Endothelial cell of umbilical vein (primary cell): ENCODE data around the gene HPX. TPM values are rescaled to one million over a fixed set of nuclear protein-coding genes. Genes with fewer than 3 reads are reported as not detected.

ENCODE experiments used
- Bru-seq: library from RNA; stranded (reverse); fragments of 400-500 nt; gene quantifications from one replicate; lab custom pipeline; 2021; lab: Mats Ljungman, UMichigan
- BruChase-seq, 2 experiments: library from RNA; stranded (reverse); fragments of 400-500 nt; gene quantifications; one replicate each; lab custom pipeline; 2021; lab: Mats Ljungman, UMichigan
- BruUV-seq: library from RNA; stranded (reverse); fragments of 400-500 nt; replicated peaks from 2 replicates; lab custom pipeline; 2021; lab: Mats Ljungman, UMichigan
- CTCF ChIA-PET: fragments of 300-600, 350-600 bp; sonication (Branson Sonifier 250); formaldehyde crosslinking; loops from one replicate; lab custom pipeline; 2021; ENCODE audit warnings: antibody characterized with exemption, inconsistent platforms; lab: Charles Lee
- POLR2A ChIA-PET: fragments of 300-600, 350-600 bp; sonication (Branson Sonifier 250); formaldehyde crosslinking; loops from one replicate; lab custom pipeline; 2021; ENCODE audit warnings: antibody characterized with exemption, inconsistent platforms; lab: Charles Lee
- DNase-seq: peaks from one replicate; pipeline ENCODE4 v3.0.0-alpha.2; 2011; ENCODE audit warnings: low read depth, low spot score
- FAIRE-seq: peaks from 2 replicates; lab custom pipeline; 2011; peaks lifted over from hg19 to GRCh38; lab: Jason Lieb, UNC
- H2AFZ ChIP-seq: 2 replicates; pipeline ENCODE4 v1.6.0; 2012; ENCODE audit warnings: low read depth, low read length, control low read depth, inconsistent platforms
- H3K27ac ChIP-seq: 2 replicates; pipeline ENCODE4 v1.5.1; 2011; ENCODE audit warnings: low read depth, mild to moderate bottlenecking, control low read depth, low read length, moderate library complexity; ENCODE audit not compliant: insufficient read depth
- H3K27me3 ChIP-seq, 2 experiments: 2 replicates each; pipeline versions ENCODE4 v1.6.0 to v1.6.1; 2011; ENCODE audit warnings: low read length in 2 of 2, mixed read lengths in 1 of 2; ENCODE audit not compliant: control insufficient read depth in 2 of 2, insufficient read depth in 2 of 2
- H3K36me3 ChIP-seq, 2 experiments: 2 replicates in 1 of 2; 3 replicates in 1 of 2; pipeline ENCODE4 v1.5.1; 2011; ENCODE audit warnings: low read length in 2 of 2, mild to moderate bottlenecking in 1 of 2, moderate library complexity in 1 of 2; ENCODE audit not compliant: control insufficient read depth in 2 of 2, insufficient read depth in 2 of 2; ENCODE audit errors: extremely low read depth in 1 of 2
- H3K4me1 ChIP-seq: 3 replicates; pipeline ENCODE4 v1.5.1; 2011; ENCODE audit warnings: mild to moderate bottlenecking, low read length; ENCODE audit not compliant: control insufficient read depth, insufficient read depth; ENCODE audit errors: extremely low read depth
- H3K4me2 ChIP-seq: 2 replicates; pipeline ENCODE4 v1.6.1; 2011; ENCODE audit warnings: low read length, control low read depth, mixed read lengths; ENCODE audit not compliant: insufficient read depth
- H3K4me3 ChIP-seq, 3 experiments: fragments of 200-600 bp in 1 of 3; sonication (generic), shearing (Covaris generic) in 1 of 3; replicated peaks in 1 of 3; 2 replicates each; pipeline ENCODE4 v1.5.1; 2011 to 2016; ENCODE audit warnings: control low read depth in 3 of 3, low read length in 3 of 3, mild to moderate bottlenecking in 2 of 3, inconsistent platforms in 1 of 3, low read depth in 1 of 3, moderate library complexity in 1 of 3; ENCODE audit not compliant: insufficient read depth in 1 of 3
- H3K79me2 ChIP-seq: 2 replicates; pipeline ENCODE4 v1.6.0; 2012; ENCODE audit warnings: low read length, inconsistent platforms; ENCODE audit not compliant: control insufficient read depth, insufficient read depth
- H3K9ac ChIP-seq: replicated peaks from 2 replicates; pipeline ENCODE3; 2011; ENCODE audit warnings: low read length, control low read depth; ENCODE audit not compliant: insufficient read depth; ENCODE audit errors: extremely low read depth
- H3K9me1 ChIP-seq: replicated peaks from 3 replicates; pipeline ENCODE4 v1.6.0; 2011; ENCODE audit warnings: mild to moderate bottlenecking, low read length; ENCODE audit not compliant: control insufficient read depth, insufficient read depth; ENCODE audit errors: extremely low read depth
- H3K9me3 ChIP-seq: replicated peaks from 2 replicates; pipeline ENCODE4 v1.5.1; 2012; ENCODE audit warnings: low read length, inconsistent platforms; ENCODE audit not compliant: control insufficient read depth, insufficient read depth
- H4K20me1 ChIP-seq: replicated peaks from 2 replicates; pipeline ENCODE3; 2011; ENCODE audit warnings: mild to moderate bottlenecking, low read length; ENCODE audit not compliant: control insufficient read depth, insufficient read depth; ENCODE audit errors: extremely low read depth
- EZH2 ChIP-seq: IDR thresholded peaks from 2 replicates; pipeline ENCODE4 v1.6.1; 2012; ENCODE audit warnings: borderline replicate concordance, low read depth, mild to moderate bottlenecking, moderate library complexity, low read length, inconsistent platforms; ENCODE audit not compliant: severe bottlenecking
- FOS ChIP-seq: IDR thresholded peaks from 2 replicates; pipeline ENCODE4 v1.6.1; 2011; ENCODE audit warnings: mild to moderate bottlenecking, low read length, moderate library complexity, borderline replicate concordance; ENCODE audit not compliant: insufficient read depth
- GATA2 ChIP-seq: IDR thresholded peaks from 2 replicates; pipeline ENCODE4 v1.7.0; 2011; ENCODE audit warnings: low read depth, mild to moderate bottlenecking, moderate library complexity, mixed read lengths, low read length; ENCODE audit not compliant: insufficient read length, insufficient read depth
- JUN ChIP-seq: IDR thresholded peaks from 2 replicates; pipeline ENCODE4 v1.6.1; 2011; ENCODE audit warnings: borderline replicate concordance, low read depth; ENCODE audit not compliant: insufficient read length, insufficient read depth
- MYC ChIP-seq: IDR thresholded peaks from one replicate; pipeline ENCODE4 v1.6.1; 2011; ENCODE audit warnings: mild to moderate bottlenecking, low read depth, low read length
- POLR2A ChIP-seq: IDR thresholded peaks from 2 replicates; pipeline ENCODE4 v1.6.1; 2012; ENCODE audit warnings: low read depth, mild to moderate bottlenecking, control low read depth, low read length
- POLR2AphosphoS5 ChIP-seq: IDR thresholded peaks from 2 replicates; pipeline ENCODE4 v1.6.1; 2012; ENCODE audit warnings: low read depth, mild to moderate bottlenecking, control low read depth, low read length, moderate library complexity; ENCODE audit not compliant: insufficient read depth
- dilution Hi-C: fragments of 300-500 bp; cut with MboI; formaldehyde crosslinking; loops from one replicate; pipeline ENCODE4 v1.15.0; 2019; ENCODE audit warnings: low sequenced_read_pairs; ENCODE audit not compliant: extremely low pct_ligation_motif_present
- intact Hi-C: fragments of 100-400 bp; cut with micrococcal nuclease; formaldehyde crosslinking; loops from one replicate; pipeline ENCODE4 v1.10.0; 2022
- long read RNA-seq: library from polyadenylated mRNA; stranded (forward); transcript quantifications from one replicate; pipeline ENCODE4 v2.0.0, GENCODE V29; 2021
- polyA minus RNA-seq, 3 experiments: library from RNA; depleted of rRNA, polyadenylated mRNA; stranded (reverse); fragments of >200 nt; gene quantifications; 1 replicate in 1 of 3; 2 replicates in 2 of 3; pipeline ENCODE4 v1.2.3, GENCODE V29; 2011
- polyA plus RNA-seq, 4 experiments: library from polyadenylated mRNA; depleted of rRNA in 3 of 4; stranded (reverse) in 3 of 4; unstranded in 1 of 4; fragments of >200 nt; gene quantifications; 2 replicates each; pipeline versions ENCODE4 v1.2.1 to v1.2.3, GENCODE V29; 2011 to 2012; ENCODE audit warnings: missing spikeins in 1 of 4
- total RNA-seq: library from RNA; stranded (reverse); gene quantifications from 2 replicates; pipeline ENCODE4 v1.2.3, GENCODE V29; 2021
- TF ChIP-seq, protein P1 (sequence below): IDR thresholded peaks from 2 replicates; pipeline ENCODE4 v1.6.1; 2011; ENCODE audit not compliant: insufficient read depth, insufficient read length
- TF ChIP-seq, protein P2 (sequence below), 2 donors: IDR thresholded peaks; 1 replicate in 1 of 2; 2 replicates in 1 of 2; pipeline ENCODE4 v1.5.1; 2011; ENCODE audit warnings: low read length in 2 of 2, mild to moderate bottlenecking in 2 of 2, moderate library complexity in 2 of 2, control low read depth in 1 of 2, inconsistent platforms in 1 of 2, low read depth in 1 of 2; ENCODE audit not compliant: insufficient read depth in 1 of 2; ENCODE audit errors: extremely low read depth in 1 of 2

HPX gene, protein sequence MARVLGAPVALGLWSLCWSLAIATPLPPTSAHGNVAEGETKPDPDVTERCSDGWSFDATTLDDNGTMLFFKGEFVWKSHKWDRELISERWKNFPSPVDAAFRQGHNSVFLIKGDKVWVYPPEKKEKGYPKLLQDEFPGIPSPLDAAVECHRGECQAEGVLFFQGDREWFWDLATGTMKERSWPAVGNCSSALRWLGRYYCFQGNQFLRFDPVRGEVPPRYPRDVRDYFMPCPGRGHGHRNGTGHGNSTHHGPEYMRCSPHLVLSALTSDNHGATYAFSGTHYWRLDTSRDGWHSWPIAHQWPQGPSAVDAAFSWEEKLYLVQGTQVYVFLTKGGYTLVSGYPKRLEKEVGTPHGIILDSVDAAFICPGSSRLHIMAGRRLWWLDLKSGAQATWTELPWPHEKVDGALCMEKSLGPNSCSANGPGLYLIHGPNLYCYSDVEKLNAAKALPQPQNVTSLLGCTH
- 1.3 and 2.1 TPM in 2 replicates for total RNA-seq
- 1.5 and 1.6 TPM in 2 replicates for polyA plus RNA-seq
- 0.32 and 0.45 TPM in 2 replicates for polyA plus RNA-seq (2011; cell fraction: cytosol; rRNA removed)
- polyA plus RNA-seq (2011; cell fraction: nucleus; rRNA removed): 14.1 and 14.4 TPM in 2 replicates
- polyA plus RNA-seq (2012): 0.93 and 1.6 TPM in 2 replicates
- 1.4 and 2.5 TPM in 2 replicates for polyA minus RNA-seq
- polyA minus RNA-seq (2011; cell fraction: cytosol; rRNA and poly(A)+ RNA removed): not detected
- polyA minus RNA-seq (2011; cell fraction: nucleus; rRNA and poly(A)+ RNA removed): 7.0 and 8.2 TPM in 2 replicates
- percentile 32 among the genes with signal in this experiment for Bru-seq, nascent RNA
- BruChase-seq, experiment 1, labeled RNA remaining after a 6-hour chase: percentile 43 among the genes with signal in this experiment
- percentile 39 among the genes with signal in this experiment for BruChase-seq, experiment 2, labeled RNA remaining after a 2-hour chase
- long read RNA-seq, partial matches to known transcripts: 0 of 1 reads
- long read RNA-seq, other reads (novel, unspliced or antisense): 1 of 1 reads

DNA sequence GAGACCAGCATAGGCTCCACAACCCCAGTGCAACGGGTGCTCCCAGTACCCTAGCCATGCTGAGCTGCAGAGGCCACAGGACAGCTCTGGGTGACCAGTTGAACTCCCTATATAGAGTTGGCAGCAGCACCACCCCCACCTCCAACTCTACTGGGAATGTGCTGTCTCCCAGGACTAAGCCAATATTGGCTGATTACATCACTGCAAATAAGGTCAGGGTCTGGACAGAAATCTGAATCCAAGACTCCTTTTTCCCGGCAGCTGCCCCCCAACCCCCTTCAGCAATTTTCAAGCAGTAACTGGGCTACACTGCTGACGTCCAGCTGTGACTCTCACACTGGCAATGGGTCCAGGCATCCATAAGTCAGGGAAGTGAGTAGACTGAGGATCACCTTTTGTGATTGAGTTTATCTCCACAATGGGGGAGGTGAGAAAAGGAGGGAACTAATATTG, at the start of gene HPX:
HPX (minus strand) TSS at position 82 of the 453 bp plus-strand sequence; CDS start at position 58, 24 bp downstream.
- intact Hi-C loops: no loop called here

More for the DNA sequence above, at the start of gene HPX:
- Histone ChIP-seq H3K27ac (no peak within 1 kb of the TSS), H2AFZ (no peak within 1 kb of the TSS), H3K79me2 (no peaks in the 10 kb centered on the region), H3K9me3 (no peaks in the 10 kb centered on the region), H3K27me3 (no peaks in the 10 kb centered on the region), H3K4me3 (no peak within 1 kb of the TSS), H3K36me3 (no peaks in the 10 kb centered on the region), H3K9ac (no peak within 1 kb of the TSS), H3K4me2 (no peak within 1 kb of the TSS), H4K20me1 (no peaks in the 10 kb centered on the region), H3K4me1 (no peaks in the 10 kb centered on the region), H3K9me1 (no peaks in the 10 kb centered on the region)
- FAIRE-seq (no peak), DNase-seq (no peak)
- ChIA-PET CTCF (interaction anchor here (1.3 to 9.9 kb wide), 8 partner anchors 8 to 264 kb away, joined by 3 to 638 read pairs (median 12); no protein-coding TSS in a partner anchor), POLR2A (no interaction called here)
- BruUV-seq: no TSS peak
- dilution Hi-C loops: no loop called here
- TF ChIP-seq, protein P1, sequence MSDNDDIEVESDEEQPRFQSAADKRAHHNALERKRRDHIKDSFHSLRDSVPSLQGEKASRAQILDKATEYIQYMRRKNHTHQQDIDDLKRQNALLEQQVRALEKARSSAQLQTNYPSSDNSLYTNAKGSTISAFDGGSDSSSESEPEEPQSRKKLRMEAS: no peak
- no peak for TF ChIP-seq FOS
- no peak for TF ChIP-seq POLR2A
- no peak for TF ChIP-seq POLR2AphosphoS5
- no peak for TF ChIP-seq MYC
- no peak for TF ChIP-seq EZH2
- no peak for TF ChIP-seq GATA2
- TF ChIP-seq, protein P2, sequence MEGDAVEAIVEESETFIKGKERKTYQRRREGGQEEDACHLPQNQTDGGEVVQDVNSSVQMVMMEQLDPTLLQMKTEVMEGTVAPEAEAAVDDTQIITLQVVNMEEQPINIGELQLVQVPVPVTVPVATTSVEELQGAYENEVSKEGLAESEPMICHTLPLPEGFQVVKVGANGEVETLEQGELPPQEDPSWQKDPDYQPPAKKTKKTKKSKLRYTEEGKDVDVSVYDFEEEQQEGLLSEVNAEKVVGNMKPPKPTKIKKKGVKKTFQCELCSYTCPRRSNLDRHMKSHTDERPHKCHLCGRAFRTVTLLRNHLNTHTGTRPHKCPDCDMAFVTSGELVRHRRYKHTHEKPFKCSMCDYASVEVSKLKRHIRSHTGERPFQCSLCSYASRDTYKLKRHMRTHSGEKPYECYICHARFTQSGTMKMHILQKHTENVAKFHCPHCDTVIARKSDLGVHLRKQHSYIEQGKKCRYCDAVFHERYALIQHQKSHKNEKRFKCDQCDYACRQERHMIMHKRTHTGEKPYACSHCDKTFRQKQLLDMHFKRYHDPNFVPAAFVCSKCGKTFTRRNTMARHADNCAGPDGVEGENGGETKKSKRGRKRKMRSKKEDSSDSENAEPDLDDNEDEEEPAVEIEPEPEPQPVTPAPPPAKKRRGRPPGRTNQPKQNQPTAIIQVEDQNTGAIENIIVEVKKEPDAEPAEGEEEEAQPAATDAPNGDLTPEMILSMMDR (IDR thresholded peaks at IDR 0.05; ENCODE audit: extremely low read depth in 1 of 2, insufficient read depth in 1 of 2, low read depth in 1 of 2, low read length in 2 of 2): no peak
- TF ChIP-seq JUN: no peak
